ENCODE data around the gene C22orf31.
A peak's percentile ranks its signal among the peaks of the same experiment; 100 is the strongest.
"Not testable (repeated sequence)": the region's sequence is repeated elsewhere in the genome, so short reads cannot be mapped to it uniquely, and the experiment has no call there.

The C22orf31 gene

DNA sequence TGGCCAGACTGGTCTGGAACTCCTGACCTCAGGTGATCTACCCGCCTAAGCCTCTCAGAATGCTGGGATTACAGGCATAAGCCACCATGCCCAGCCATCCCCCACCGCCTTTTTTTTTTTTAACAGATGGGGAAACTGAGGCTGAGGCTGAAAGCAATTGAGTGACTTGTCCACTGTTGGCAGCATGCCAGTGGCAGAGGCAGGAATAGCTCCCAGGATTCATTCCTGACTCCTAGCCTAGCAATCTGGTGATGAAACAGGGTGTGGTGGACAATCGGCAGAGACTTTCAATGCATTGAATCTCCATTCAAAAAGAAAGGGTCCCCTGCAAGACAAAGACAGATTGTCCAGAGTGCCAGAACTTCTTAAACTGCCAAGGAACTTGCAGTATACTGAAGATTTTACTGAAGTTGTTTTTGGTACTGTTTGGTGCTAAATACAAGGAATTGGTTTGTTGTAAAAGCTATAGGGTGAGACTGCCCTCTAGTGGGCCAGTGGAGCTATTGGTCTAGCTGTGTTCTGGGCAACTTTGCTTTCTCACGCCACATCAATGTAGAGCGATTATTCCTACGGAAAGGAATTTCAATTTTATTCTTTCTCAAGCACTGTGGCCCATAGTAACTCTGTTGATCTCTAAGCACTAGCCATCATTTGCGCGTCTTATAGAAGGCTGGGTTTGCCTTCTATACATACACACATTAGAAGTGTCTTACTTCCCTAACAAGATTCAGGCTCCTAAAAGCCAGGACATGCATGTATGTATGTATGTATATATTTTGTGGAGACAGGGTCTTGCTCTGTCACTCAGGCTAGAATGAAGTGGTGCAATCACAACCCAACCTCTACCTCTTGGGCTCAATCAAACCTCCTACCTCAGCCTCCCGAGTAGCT lies 21.0 kb downstream of the C22orf31 start:
- H3K4me2 ChIP-seq: peak overlapping the region in 1 of 11 experiments; percentile 12; a peak in 2 of 22 replicates
- peaks cover 0 to 33% (median 17%) of the 10 kb centered on the region in 11 experiments; a peak in 17 of 22 replicates for H3K36me3 ChIP-seq
- H3K9ac ChIP-seq: peak overlapping the region in 1 of 11 experiments; percentile 26; a peak in 1 of 22 replicates
- no peaks in the 10 kb centered on the region for H3K9me3 ChIP-seq (replicated peaks in 1 of 11)
- H4K20me1 ChIP-seq: peaks cover 0 to 52% (median 23%) of the 10 kb centered on the region in 11 experiments; a peak in 13 of 22 replicates
- H3K4me3 ChIP-seq: no peak overlapping the region
- TF ChIP-seq Cebpa-rat (IDR thresholded peaks at IDR 0.05): no peak
- H3K4me1 ChIP-seq: peaks cover 0 to 10% (median 8%) of the 10 kb centered on the region in 10 experiments; a peak in 13 of 20 replicates
- no peaks in the 10 kb centered on the region for H3K27me3 ChIP-seq
- H3K27ac ChIP-seq: no peak overlapping the region

DNA sequence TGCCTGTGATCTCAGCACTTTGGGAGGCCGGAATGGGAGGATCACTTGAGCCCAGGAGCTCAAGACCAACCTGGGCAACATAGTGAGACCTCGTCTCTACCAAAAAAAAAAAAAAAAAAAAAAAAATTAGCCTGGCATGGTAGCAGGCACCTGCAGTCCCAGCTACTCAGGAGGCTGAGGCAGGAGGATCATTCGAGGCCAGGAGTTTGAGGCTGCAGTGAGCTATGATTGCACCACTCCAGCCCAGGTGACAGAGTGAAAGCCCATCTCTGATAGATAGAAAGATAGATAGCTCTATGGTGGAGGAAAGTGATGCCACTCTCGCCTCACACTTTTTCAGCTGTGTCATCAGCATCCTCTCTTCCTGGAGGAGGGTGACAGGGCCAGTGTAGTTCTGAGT lies 21.9 kb downstream of the C22orf31 start:
- not testable (repeated sequence) for H3K27ac ChIP-seq; H3K27me3 ChIP-seq; H3K9me3 ChIP-seq (replicated peaks in 1 of 11); H3K4me2 ChIP-seq; H3K4me3 ChIP-seq; H3K9ac ChIP-seq
- H4K20me1 ChIP-seq: peaks cover 0 to 60% (median 23%) of the 10 kb centered on the region in 11 experiments; a peak in 14 of 22 replicates
- H3K36me3 ChIP-seq: peaks cover 0 to 23% (median 8%) of the 10 kb centered on the region in 11 experiments; a peak in 15 of 22 replicates
- H3K4me1 ChIP-seq: peaks cover 0 to 10% (median 8%) of the 10 kb centered on the region in 10 experiments; a peak in 13 of 20 replicates

DNA sequence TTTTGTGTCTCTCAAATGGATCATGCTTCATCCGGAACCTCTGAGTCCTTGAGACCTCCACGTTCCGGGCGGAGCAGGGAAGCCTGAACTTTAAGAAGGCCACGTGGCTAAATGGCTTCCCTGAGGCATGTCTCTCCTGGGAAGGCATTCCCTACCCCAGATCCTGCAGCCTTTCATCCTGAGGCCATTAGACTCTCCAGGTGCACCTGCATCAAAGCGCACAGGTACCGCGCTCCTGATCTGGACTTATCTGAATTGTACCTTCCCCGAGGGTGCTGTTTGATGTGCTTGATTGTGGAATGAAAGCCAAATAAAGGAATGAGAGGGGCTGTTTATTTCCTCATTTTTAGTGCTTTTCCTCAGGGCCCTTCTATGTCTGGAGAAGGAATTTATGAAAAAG lies 22.5 kb downstream of the C22orf31 start:
- Histone ChIP-seq H3K4me2 (no peak overlapping the region), H3K36me3 (peaks cover 0 to 18% (median 4%) of the 10 kb centered on the region in 11 experiments; a peak in 11 of 22 replicates), H3K27me3 (no peaks in the 10 kb centered on the region), H4K20me1 (peaks cover 0 to 65% (median 23%) of the 10 kb centered on the region in 11 experiments; a peak in 14 of 22 replicates), H3K9ac (no peak overlapping the region), H3K27ac (no peak overlapping the region), H3K4me1 (peaks cover 0 to 10% (median 8%) of the 10 kb centered on the region in 10 experiments; a peak in 13 of 20 replicates), H3K4me3 (no peak overlapping the region), H3K9me3 (replicated peaks in 1 of 11) (no peaks in the 10 kb centered on the region)
- no peak for TF ChIP-seq Cebpa-rat (IDR thresholded peaks at IDR 0.05)

DNA sequence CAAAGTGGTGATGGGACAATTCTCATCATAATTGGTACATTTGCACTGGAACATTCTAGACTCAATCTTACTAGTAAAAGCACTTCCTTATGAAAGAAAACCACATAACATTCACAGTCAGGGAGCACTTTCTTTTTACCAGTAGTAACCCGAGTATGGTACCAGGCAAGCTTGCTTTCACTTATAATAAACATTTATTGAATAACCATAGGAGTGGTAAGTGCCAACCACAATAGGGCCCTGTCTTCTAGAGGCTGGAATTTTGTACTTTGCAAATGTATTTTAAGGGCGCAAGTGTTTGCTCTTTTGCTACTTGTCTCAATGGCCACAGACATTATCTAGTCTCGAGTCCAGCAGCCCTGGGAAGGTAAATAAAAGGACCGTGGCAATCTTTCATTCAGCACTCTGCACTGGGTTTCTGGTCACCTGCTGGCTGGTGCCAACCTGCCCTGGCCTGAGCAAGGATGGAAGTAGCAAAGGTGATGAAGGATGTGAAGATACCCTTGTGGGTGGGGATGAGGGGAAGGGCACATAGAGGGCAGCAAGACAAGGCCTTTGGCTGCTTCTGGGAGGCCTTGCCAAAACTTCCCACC lies 24.2 kb downstream of the C22orf31 start:
- Histone ChIP-seq H3K27ac (no peak overlapping the region), H4K20me1 (peaks cover 0 to 73% (median 23%) of the 10 kb centered on the region in 11 experiments; a peak in 14 of 22 replicates)
- TF ChIP-seq Cebpa-rat (IDR thresholded peaks at IDR 0.05): no peak

DNA sequence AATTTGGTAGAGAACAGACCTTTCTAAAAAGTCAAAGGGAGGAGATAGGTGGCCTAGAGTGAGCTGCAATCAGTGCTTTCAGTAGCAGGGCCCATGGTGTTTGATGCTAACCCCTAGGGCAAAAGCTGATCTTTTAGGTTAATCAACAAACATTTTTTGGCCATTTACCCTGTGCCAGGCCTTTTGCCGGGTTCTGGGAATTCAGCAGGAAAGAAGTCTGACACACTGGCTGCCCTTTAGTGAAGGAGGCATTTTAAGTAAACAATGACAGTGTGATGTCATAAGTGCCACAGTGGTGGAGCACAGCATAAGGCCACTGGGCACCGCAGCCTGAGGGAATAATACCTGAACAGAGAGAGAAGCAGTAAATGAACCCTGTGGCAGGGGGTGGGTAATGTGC lies 29.0 kb downstream of the C22orf31 start:
- peaks cover 0 to 9% (median 0%) of the 10 kb centered on the region in 11 experiments; a peak in 2 of 22 replicates for H3K36me3 ChIP-seq

More for the DNA sequence above, 24.2 kb downstream of the C22orf31 start:
- no peaks in the 10 kb centered on the region for H3K9me3 ChIP-seq (replicated peaks in 1 of 11)
- H3K36me3 ChIP-seq: peaks cover 0 to under 1% (median 0%) of the 10 kb centered on the region in 11 experiments; a peak in 1 of 22 replicates
- H3K4me1 ChIP-seq: peaks cover 0 to 10% (median 8%) of the 10 kb centered on the region in 10 experiments; a peak in 14 of 20 replicates
- H3K27me3 ChIP-seq: peaks cover 0 to 3% (median 0%) of the 10 kb centered on the region in 11 experiments; a peak in 2 of 22 replicates
- H3K4me2 ChIP-seq: no peak overlapping the region
- no peak overlapping the region for H3K9ac ChIP-seq
- H3K4me3 ChIP-seq: no peak overlapping the region

DNA sequence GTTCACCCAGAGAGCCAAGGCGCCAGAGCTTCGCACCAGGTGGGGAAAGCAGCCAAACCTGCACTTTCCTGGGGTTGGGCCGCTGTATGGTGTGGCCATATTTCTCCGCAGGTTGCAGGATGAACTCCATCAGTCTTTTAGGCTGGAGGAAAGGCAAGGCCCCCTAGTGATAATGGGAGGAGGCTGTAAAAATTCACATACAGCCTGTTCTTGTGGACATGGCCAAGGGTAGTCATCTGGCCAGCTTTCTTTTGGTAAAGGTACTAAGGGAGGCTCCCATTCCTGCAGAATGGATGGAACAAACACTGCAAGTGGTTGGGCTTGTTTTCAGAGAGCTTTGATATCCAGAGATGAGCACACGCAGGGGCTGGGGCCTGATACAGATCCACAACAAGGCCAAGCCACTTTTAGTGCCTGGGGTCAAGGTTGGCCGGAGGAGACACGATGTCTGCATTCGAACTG lies 29.6 kb downstream of the C22orf31 start:
- H3K36me3 ChIP-seq: peaks cover 0 to 9% (median 0%) of the 10 kb centered on the region in 11 experiments; a peak in 2 of 22 replicates
- H3K4me2 ChIP-seq: peak overlapping the region; percentile 45 to 79 (median 66); a peak in 21 of 22 replicates
- H3K27ac ChIP-seq: no peak overlapping the region

More for the DNA sequence above, 29.0 kb downstream of the C22orf31 start:
- Histone ChIP-seq H3K27ac (no peak overlapping the region), H4K20me1 (peaks cover 0 to 78% (median 44%) of the 10 kb centered on the region in 11 experiments; a peak in 18 of 22 replicates), H3K4me3 (no peak overlapping the region), H3K9me3 (replicated peaks in 1 of 11) (no peaks in the 10 kb centered on the region), H3K4me2 (no peak overlapping the region; a peak in 1 of 22 replicates), H3K9ac (no peak overlapping the region), H3K4me1 (peaks cover 19 to 23% (median 21%) of the 10 kb centered on the region in 10 experiments), H3K27me3 (peaks cover 34 to 45% (median 40%) of the 10 kb centered on the region in 11 experiments)
- no peak for TF ChIP-seq Cebpa-rat (IDR thresholded peaks at IDR 0.05)

DNA sequence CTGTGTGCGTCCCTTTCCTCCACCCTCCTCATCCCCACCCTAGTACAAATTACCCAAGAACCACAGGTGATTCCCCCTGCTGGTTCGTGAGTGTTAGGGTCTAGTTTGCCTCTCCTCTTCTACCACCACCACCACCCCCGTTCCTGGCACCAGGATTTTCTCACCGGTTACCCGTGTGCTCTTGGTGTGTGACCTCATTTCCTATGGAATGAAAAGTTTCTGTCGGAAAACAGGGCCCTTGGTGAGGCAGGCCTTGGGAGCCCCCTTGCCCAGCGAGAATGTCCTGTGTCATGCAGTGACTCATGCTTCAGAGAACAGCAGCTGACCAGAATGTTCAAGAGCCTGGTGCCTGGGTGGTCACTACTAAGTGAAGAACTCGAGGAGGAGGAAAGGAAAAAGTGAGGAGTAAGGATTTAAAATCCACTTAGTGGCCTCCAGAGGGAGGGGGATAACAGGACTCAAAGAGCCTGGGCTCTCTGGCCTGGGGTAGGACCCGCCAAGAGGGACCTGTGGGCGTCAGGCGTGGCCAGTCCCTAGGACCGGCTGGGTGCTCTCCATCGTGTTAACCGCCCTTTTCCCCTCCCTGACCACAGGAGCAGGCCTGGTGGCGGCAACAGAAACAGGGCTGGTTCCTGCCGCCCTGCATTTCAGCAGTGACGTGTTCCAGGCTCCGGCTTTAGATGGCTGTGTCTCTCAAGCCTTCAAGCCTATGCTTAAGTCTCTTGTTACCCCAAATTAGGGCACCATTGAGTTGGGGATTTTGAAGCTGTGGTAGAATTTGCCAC lies 30.2 kb downstream of the C22orf31 start:
- TF ChIP-seq Cebpa-rat (IDR thresholded peaks at IDR 0.05): no peak
- Histone ChIP-seq H3K4me1 (peaks cover 19 to 23% (median 21%) of the 10 kb centered on the region in 10 experiments), H3K9ac (no peak overlapping the region), H3K27ac (no peak overlapping the region), H3K27me3 (peaks cover 34 to 45% (median 40%) of the 10 kb centered on the region in 11 experiments), H3K4me3 (0 out of 20 replicates have a peak overlapping the region, but pooled peaks of 1 of the 10 experiments have one; percentile 43), H3K36me3 (peaks cover 0 to 10% (median 5%) of the 10 kb centered on the region in 11 experiments; a peak in 7 of 22 replicates), H4K20me1 (peaks cover 0 to 82% (median 41%) of the 10 kb centered on the region in 11 experiments; a peak in 18 of 22 replicates), H3K4me2 (peak overlapping the region; percentile 45 to 79 (median 66)), H3K9me3 (replicated peaks in 1 of 11) (no peaks in the 10 kb centered on the region)

More for the DNA sequence above, 29.6 kb downstream of the C22orf31 start:
- H3K4me3 ChIP-seq: no peak overlapping the region
- peaks cover 34 to 45% (median 40%) of the 10 kb centered on the region in 11 experiments for H3K27me3 ChIP-seq
- no peaks in the 10 kb centered on the region for H3K9me3 ChIP-seq (replicated peaks in 1 of 11)
- H3K4me1 ChIP-seq: peaks cover 19 to 23% (median 21%) of the 10 kb centered on the region in 10 experiments
- no peak overlapping the region for H3K9ac ChIP-seq
- no peak for TF ChIP-seq Cebpa-rat (IDR thresholded peaks at IDR 0.05)
- H4K20me1 ChIP-seq: peaks cover 0 to 76% (median 41%) of the 10 kb centered on the region in 11 experiments; a peak in 18 of 22 replicates
